ENCODE data around the gene CMKLR1. TPM values are rescaled to one million over a fixed set of nuclear protein-coding genes. Genes with fewer than 3 reads are reported as not detected.

CMKLR1 gene, protein sequence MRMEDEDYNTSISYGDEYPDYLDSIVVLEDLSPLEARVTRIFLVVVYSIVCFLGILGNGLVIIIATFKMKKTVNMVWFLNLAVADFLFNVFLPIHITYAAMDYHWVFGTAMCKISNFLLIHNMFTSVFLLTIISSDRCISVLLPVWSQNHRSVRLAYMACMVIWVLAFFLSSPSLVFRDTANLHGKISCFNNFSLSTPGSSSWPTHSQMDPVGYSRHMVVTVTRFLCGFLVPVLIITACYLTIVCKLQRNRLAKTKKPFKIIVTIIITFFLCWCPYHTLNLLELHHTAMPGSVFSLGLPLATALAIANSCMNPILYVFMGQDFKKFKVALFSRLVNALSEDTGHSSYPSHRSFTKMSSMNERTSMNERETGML
- total RNA-seq (2021): 0.66 and 0.83 TPM in 2 replicates
- long read RNA-seq, partial matches to known transcripts: 0 of 1 reads
- long read RNA-seq, other reads (novel, unspliced or antisense): 1 of 1 reads

DNA sequence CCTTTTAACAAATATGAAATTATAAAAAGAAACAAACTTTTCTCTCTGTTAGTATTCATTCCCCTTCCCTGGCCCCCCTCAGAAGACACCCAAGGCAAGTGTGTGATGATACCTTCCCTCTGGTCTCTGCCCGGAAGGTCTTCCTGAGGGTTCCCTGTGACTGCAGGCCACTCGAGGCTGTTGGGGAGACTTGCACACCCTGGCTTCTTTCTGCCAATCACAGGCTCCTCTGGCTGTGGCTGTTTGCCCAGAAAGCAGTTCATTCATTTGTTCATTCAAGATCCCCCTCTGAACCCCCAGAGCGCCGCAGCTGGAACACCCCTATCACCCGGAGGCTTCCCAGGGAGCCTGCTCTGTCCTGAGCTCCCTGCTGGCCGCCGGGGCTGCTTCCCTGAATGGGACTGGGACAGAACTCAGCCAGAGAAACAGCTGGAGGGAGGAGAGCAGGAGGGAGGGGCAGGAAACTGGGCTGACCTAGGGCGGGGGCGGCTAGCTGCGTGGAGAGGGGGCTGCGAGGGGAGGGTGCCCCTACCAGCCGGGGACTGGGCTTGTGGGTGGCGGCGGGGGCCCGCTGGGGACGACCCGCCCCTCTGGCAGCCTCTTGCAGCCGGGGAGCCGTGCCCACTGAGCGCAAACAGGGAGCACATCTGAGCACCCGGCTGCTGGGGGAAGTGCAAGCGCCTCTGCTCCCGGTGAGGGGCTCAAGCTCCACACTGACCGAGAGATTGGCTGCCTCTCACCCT is at the start of gene CMKLR1:
TSS of gene CMKLR1 (minus strand) at position 397 of the 743 bp plus-strand sequence. CDS start 45,720 bp downstream, outside the sequence.
- TF ChIP-seq, protein P1, sequence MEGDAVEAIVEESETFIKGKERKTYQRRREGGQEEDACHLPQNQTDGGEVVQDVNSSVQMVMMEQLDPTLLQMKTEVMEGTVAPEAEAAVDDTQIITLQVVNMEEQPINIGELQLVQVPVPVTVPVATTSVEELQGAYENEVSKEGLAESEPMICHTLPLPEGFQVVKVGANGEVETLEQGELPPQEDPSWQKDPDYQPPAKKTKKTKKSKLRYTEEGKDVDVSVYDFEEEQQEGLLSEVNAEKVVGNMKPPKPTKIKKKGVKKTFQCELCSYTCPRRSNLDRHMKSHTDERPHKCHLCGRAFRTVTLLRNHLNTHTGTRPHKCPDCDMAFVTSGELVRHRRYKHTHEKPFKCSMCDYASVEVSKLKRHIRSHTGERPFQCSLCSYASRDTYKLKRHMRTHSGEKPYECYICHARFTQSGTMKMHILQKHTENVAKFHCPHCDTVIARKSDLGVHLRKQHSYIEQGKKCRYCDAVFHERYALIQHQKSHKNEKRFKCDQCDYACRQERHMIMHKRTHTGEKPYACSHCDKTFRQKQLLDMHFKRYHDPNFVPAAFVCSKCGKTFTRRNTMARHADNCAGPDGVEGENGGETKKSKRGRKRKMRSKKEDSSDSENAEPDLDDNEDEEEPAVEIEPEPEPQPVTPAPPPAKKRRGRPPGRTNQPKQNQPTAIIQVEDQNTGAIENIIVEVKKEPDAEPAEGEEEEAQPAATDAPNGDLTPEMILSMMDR (conservative IDR thresholded peaks at IDR 0.05): no peak
- peak within 1 kb of the TSS; percentile 21 to 35; a peak in 3 of 5 replicates for H3K4me3 Mint-ChIP-seq
- no peaks in the 10 kb centered on the region for H3K36me3 Mint-ChIP-seq (ENCODE audit: insufficient read depth in 1 of 3, low read depth in 3 of 3)

More for the DNA sequence above, at the start of gene CMKLR1:
- Histone ChIP-seq H3K18ac (ENCODE audit: insufficient read length, low read depth, low read length) (peak within 1 kb of the TSS; percentile 30), H3K27ac (ENCODE audit: insufficient read length, low read depth, low read length) (no peak within 1 kb of the TSS), H3K23me2 (ENCODE audit: insufficient read length, low read depth, low read length, poor library complexity, severe bottlenecking) (no peaks in the 10 kb centered on the region), H2BK15ac (ENCODE audit: low read depth, low read length) (no peak within 1 kb of the TSS), H3T11ph (ENCODE audit: low read length) (no peak within 1 kb of the TSS), H2BK5ac (ENCODE audit: insufficient read length, low read length) (no peak within 1 kb of the TSS), H3K56ac (ENCODE audit: insufficient read length, low read depth, low read length) (no peak within 1 kb of the TSS), H4K8ac (replicated peaks; ENCODE audit: insufficient read length, low read depth, low read length) (no peak within 1 kb of the TSS), H3K14ac (ENCODE audit: insufficient read depth, low read length) (no peak within 1 kb of the TSS; the same call in 1 of the 2 replicates), H3K9me3 (ENCODE audit: control insufficient read depth, low read depth, low read length) (no peaks in the 10 kb centered on the region), H3K4me1 (ENCODE audit: insufficient read depth, low read length) (no peaks in the 10 kb centered on the region; the same call in 1 of the 2 replicates), H2BK20ac (ENCODE audit: low read depth, low read length, poor library complexity, severe bottlenecking) (no peak within 1 kb of the TSS), H2AFZ (ENCODE audit: low read length) (no peak within 1 kb of the TSS), H2BK12ac (ENCODE audit: insufficient read length, low read depth, low read length) (no peak within 1 kb of the TSS), H3K27me3 (ENCODE audit: insufficient read depth, low read length) (no peaks in the 10 kb centered on the region), H3K23ac (ENCODE audit: insufficient read length, low read depth, low read length) (no peak within 1 kb of the TSS), H2BK120ac (ENCODE audit: low read depth, low read length, poor library complexity, severe bottlenecking) (no peak within 1 kb of the TSS), H4K20me1 (ENCODE audit: control insufficient read depth, insufficient read depth, insufficient read length) (no peaks in the 10 kb centered on the region), H3K79me2 (ENCODE audit: insufficient read depth, low read length) (no peaks in the 10 kb centered on the region), H3K4ac (ENCODE audit: low read depth, low read length) (no peak within 1 kb of the TSS), H3K9ac (ENCODE audit: extremely low read depth, insufficient read length, low read length) (no peak within 1 kb of the TSS), H3K79me1 (ENCODE audit: insufficient read depth, low read depth, low read length, poor library complexity, severe bottlenecking) (no peaks in the 10 kb centered on the region), H4K5ac (ENCODE audit: insufficient read length, low read depth, low read length) (no peak within 1 kb of the TSS), H2AK5ac (ENCODE audit: insufficient read length, low read length) (no peak within 1 kb of the TSS), H4K91ac (ENCODE audit: insufficient read length, low read depth, low read length) (no peak within 1 kb of the TSS), H3K4me2 (ENCODE audit: insufficient read depth, insufficient read length, low read length) (no peak within 1 kb of the TSS)
- peaks cover 10 to 23% of the 10 kb centered on the region in 2 experiments for H3K4me1 Mint-ChIP-seq
- DNase-seq: peak; percentile 69
- H3K27me3 Mint-ChIP-seq (ENCODE audit: low read depth): no peaks in the 10 kb centered on the region; the same call in 1 of the 2 replicates
- no peaks in the 10 kb centered on the region for H3K9me3 Mint-ChIP-seq
- H3K27ac Mint-ChIP-seq: peak within 1 kb of the TSS in 1 of 3 experiments; percentile 76; a peak in 2 of 7 replicates
- no CpG with 5 or more reads among the region's 24 CpGs for WGBS (ENCODE audit: extremely low coverage, insufficient read length, low lambda C conversion rate)

Measured in H9 (cell line).